KOPT-K1 (cell line): Measurements from ENCODE around the gene SYT7.

ENCODE experiments used
- H3K27ac ChIP-seq: fragments of 200-600 bp; sonication (generic); 2 replicates; pipeline ENCODE4 v1.5.1; 2016; ENCODE audit warnings: antibody characterized with exemption, mild to moderate bottlenecking, low read depth, low read length; ENCODE audit not compliant: poor library complexity, severe bottlenecking
- H3K36me3 ChIP-seq: fragments of 200-600 bp; sonication (generic); 2 replicates; pipeline ENCODE4 v1.5.1; 2017; ENCODE audit warnings: antibody characterized with exemption, mild to moderate bottlenecking, low read length, moderate library complexity; ENCODE audit not compliant: insufficient read depth
- H3K9me3 ChIP-seq: fragments of 200-600 bp; sonication (generic); 2 replicates; pipeline ENCODE4 v1.5.1; 2017; ENCODE audit warnings: antibody characterized with exemption, low read length, mild to moderate bottlenecking; ENCODE audit not compliant: insufficient read depth, poor library complexity, severe bottlenecking

Gene SYT7

GRCh38 chr11:61613870-61614269, 33.0 kb upstream of the SYT7 start:
- Histone ChIP-seq H3K27ac (no peak overlapping the region), H3K9me3 (no peaks in the 10 kb centered on the region), H3K36me3 (no peaks in the 10 kb centered on the region)

GRCh38 chr11:61613051-61613450, 32.2 kb upstream of the SYT7 start:
- Histone ChIP-seq H3K36me3 (no peaks in the 10 kb centered on the region), H3K9me3 (no peaks in the 10 kb centered on the region), H3K27ac (no peak overlapping the region)

DNA sequence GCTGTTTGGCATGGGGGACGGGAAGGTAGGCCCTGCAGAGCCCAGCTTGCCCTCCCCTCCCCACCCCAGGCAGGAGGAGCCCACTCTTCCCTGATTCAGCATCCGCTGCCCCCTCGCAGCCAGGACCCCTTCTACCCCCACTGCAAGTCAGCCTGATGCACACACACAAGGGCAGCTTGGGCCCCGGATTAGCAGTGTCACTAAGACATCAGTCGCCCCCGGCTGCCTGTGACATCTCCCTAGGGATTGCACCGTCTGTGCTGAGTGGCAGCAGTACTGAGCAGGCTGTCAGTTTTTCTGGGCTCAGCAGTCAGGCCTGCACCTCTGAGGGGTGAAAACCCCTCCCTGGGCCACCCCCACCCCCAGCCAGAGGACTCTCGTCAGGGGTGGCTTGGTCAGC, 30.4 kb upstream of the SYT7 start:
- no peaks in the 10 kb centered on the region for H3K36me3 ChIP-seq
- H3K27ac ChIP-seq, result no peak overlapping the region
- H3K9me3 ChIP-seq, result no peaks in the 10 kb centered on the region

- Histone ChIP-seq H3K9me3 (no peaks in the 10 kb centered on the region), H3K36me3 (no peaks in the 10 kb centered on the region), H3K27ac (no peak overlapping the region)
Measured at GRCh38 chr11:61610905-61611304, 30.0 kb upstream of the SYT7 start.

- H3K27ac ChIP-seq, result no peak overlapping the region
- no peaks in the 10 kb centered on the region for H3K36me3 ChIP-seq
- H3K9me3 ChIP-seq, result no peaks in the 10 kb centered on the region
Measured at GRCh38 chr11:61609980-61610366, 29.1 kb upstream of the SYT7 start.

- no peaks in the 10 kb centered on the region for H3K36me3 ChIP-seq
- H3K9me3 ChIP-seq, result no peaks in the 10 kb centered on the region
- H3K27ac ChIP-seq, result no peak overlapping the region
Measured at GRCh38 chr11:61609000-61609979, 28.4 kb upstream of the SYT7 start.

GRCh38 chr11:61607920-61608599, 27.2 kb upstream of the SYT7 start:
- Histone ChIP-seq H3K9me3 (no peaks in the 10 kb centered on the region), H3K36me3 (no peaks in the 10 kb centered on the region), H3K27ac (no peak overlapping the region)

DNA sequence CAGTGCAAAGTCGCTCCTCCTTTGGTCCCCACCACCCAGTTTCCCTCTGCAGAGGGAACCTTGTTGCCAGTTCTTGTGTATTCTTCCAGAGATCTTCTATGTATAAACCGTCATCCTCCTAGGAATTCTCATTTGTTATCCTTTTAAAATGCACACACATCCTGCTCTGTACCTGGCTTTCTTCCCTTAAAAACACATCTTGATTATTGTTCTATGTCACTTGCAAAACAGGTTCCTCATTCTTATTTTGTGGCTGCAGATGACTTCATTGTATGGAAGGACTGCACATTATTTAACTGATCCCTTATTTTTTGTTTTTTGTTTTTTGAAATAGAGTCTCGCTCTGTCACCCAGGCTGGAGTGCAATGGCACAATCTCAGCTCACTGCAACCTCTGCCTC, 26.6 kb upstream of the SYT7 start:
- Histone ChIP-seq H3K27ac (no peak overlapping the region), H3K36me3 (no peaks in the 10 kb centered on the region), H3K9me3 (no peaks in the 10 kb centered on the region)

DNA sequence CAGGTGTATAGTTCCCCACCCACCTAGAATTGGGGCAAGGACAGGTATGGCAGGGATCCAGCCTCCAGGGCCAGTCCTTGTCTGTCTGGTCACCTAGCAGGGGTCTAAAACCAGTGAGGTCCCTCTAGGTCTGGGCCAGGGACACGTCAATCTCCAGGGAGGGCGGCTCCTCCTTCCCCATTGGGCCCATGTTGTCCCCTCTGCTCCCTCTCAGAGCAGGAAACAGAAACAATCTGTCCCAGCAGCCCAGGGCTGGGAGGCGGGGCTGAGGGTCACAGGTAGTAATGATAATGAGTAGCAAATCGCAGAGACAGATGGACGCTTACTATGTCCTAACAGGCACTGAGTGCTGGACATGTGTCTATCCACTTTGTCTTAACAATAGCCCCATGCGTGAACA, 22.8 kb upstream of the SYT7 start:
- Histone ChIP-seq H3K27ac (no peak overlapping the region), H3K36me3 (no peaks in the 10 kb centered on the region), H3K9me3 (no peaks in the 10 kb centered on the region)

- H3K27ac ChIP-seq, result no peak overlapping the region
- no peaks in the 10 kb centered on the region for H3K9me3 ChIP-seq
- no peaks in the 10 kb centered on the region for H3K36me3 ChIP-seq
Measured at GRCh38 chr11:61602775-61603569, 22.1 kb upstream of the SYT7 start.

- Histone ChIP-seq H3K36me3 (no peaks in the 10 kb centered on the region), H3K9me3 (no peaks in the 10 kb centered on the region), H3K27ac (no peak overlapping the region)
Measured at GRCh38 chr11:61601512-61601911, 20.6 kb upstream of the SYT7 start.

DNA sequence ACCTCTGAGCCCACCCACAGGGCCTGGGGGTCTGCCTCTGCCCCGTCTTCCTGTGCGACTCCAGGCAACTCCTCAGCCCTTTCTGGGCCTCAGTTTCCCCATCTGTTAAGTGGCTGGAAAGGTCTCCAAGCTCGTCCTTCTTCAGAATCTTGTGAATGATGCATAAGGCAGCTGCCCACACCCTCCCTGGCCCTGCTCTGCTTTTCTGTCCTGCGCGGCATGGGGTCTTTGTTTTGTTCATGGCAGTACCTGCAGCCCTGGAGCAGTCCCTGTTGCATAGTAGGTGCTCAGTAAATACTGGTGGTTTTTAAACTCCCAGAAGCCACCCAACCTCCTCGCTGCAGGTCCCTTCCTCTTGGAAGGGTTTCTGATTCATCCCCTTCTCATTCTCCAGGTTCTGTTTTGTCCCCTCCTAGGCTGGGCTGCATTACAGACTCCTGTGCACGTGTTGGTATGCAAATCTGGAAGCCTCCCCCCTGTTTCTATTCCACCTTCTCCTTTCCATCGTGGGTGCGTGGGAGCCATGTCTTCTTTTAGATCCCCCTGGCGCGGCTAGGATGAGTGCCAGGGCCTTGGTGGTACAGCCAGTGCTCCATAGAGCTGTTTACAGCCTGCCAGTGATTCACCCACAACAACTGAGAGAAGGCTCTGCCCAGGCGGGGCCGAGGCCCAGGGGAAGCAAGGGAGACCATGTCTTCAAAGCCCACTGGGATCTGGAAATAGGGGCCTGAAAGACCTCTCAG, 19.3 kb upstream of the SYT7 start:
- H3K27ac ChIP-seq, result no peak overlapping the region
- no peaks in the 10 kb centered on the region for H3K9me3 ChIP-seq
- H3K36me3 ChIP-seq, result no peaks in the 10 kb centered on the region

DNA sequence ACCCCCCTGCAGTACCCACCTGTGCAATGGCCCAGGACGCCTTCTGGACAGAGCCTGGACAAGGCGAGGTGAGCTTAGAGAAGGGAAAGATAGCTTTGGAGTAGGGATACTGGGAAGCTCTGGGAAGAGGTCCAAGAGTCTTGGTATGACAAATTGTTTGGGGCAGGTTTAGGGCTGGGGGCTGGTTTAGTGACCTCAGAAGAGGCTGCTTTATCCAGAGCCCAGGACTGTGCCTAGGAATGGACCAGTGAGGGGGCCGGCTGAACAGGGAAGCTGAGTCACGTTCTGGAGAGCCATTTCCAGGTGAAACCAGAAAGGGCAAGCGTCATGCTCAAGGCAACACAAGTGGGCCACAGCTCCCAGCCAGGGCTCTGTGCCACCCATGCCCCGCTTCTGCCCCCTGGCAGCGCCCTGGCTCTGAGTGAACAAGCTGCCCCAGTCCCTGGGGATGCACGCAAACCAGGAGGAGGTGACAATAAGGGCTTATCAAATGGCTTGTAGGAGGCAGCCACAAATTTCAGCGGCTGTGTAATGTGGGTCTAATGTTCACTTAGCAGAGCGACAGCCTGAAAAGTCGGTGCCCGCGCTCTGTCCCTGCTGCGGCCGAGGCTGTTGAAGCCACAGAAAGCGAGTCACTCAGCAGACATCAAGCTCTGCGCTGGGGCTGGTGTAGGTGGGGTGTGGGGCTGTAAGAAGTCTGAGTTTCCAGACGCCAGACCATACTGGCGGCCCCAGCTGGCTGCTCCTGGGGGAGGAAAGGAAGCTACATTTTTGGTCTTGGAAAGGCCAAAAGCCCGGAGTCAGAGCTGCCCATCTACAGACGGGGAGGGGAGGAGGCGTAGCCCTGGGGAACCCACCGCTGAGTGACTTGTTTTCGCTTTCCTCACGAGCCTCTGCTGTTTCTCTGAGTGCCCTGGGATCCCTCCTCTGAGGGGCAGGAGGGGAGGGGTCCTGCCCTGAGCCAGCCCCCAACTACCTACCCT, 18.3 kb upstream of the SYT7 start:
- Histone ChIP-seq H3K9me3 (no peaks in the 10 kb centered on the region), H3K36me3 (no peaks in the 10 kb centered on the region), H3K27ac (no peak overlapping the region)

- no peak overlapping the region for H3K27ac ChIP-seq
- H3K9me3 ChIP-seq, result no peaks in the 10 kb centered on the region
- no peaks in the 10 kb centered on the region for H3K36me3 ChIP-seq
Measured at GRCh38 chr11:61598374-61598773, 17.5 kb upstream of the SYT7 start.
